Measurements from ENCODE around the gene NUP50.

- TF ChIP-seq POLR2A (IDR thresholded peaks at IDR 0.05) (no peak), CTCF (IDR thresholded peaks at IDR 0.05) (no peak)
Measured at GRCh38 chr22:45149671-45150070, 14.1 kb upstream of the NUP50 start.

Measured in right lobe of liver (tissue), 4 donors.